Esophagus muscularis mucosa (tissue), 4 donors: ENCODE results near the gene DDX56.

Experiments used
- EP300 ChIP-seq: sonication (generic); formaldehyde crosslinking; IDR thresholded peaks from one replicate; pipeline ENCODE4 v1.6.1; 2017; ENCODE audit warnings: antibody characterized with exemption
- POLR2A ChIP-seq: fragments of 450-650 bp; IDR thresholded peaks from one replicate; pipeline ENCODE4 v1.6.1; 2017; ENCODE audit warnings: antibody characterized with exemption, moderate library complexity, mild to moderate bottlenecking, low read depth
- POLR2AphosphoS5 ChIP-seq, 2 donors: sonication (generic); formaldehyde crosslinking; IDR thresholded peaks; one replicate each; pipeline ENCODE4 v1.6.1; 2017; ENCODE audit warnings: antibody characterized with exemption in 2 of 2
- TF ChIP-seq, protein P1 (sequence below), 3 experiments: fragments of 200-600 bp in 2 of 3; fragments of 450-650 bp in 1 of 3; sonication (generic) in 2 of 3; IDR thresholded peaks; one replicate each; pipeline ENCODE4 v1.5.1; 2017 to 2019; ENCODE audit warnings: antibody characterized with exemption in 3 of 3, mild to moderate bottlenecking in 2 of 3, moderate library complexity in 1 of 3

DNA sequence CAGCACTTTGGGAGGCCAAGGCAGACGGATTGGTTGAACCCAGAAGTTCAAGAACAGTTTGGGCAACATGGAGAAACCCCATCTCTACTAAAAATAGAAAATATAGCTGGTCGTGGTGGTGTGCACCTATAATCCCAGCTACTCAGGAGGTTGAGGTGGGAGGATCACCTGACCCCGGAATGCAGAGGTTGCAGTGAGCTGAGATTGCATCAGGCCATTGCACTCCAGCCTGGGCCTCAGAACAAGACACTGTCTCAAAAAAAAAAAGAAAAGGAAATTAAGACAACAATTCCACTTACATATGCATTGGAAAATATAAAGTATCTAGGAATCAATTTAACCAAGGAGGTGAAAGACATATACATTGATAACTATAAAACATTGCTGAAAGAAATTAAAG lies 25.5 kb upstream of the DDX56 start:
- TF ChIP-seq, protein P1, sequence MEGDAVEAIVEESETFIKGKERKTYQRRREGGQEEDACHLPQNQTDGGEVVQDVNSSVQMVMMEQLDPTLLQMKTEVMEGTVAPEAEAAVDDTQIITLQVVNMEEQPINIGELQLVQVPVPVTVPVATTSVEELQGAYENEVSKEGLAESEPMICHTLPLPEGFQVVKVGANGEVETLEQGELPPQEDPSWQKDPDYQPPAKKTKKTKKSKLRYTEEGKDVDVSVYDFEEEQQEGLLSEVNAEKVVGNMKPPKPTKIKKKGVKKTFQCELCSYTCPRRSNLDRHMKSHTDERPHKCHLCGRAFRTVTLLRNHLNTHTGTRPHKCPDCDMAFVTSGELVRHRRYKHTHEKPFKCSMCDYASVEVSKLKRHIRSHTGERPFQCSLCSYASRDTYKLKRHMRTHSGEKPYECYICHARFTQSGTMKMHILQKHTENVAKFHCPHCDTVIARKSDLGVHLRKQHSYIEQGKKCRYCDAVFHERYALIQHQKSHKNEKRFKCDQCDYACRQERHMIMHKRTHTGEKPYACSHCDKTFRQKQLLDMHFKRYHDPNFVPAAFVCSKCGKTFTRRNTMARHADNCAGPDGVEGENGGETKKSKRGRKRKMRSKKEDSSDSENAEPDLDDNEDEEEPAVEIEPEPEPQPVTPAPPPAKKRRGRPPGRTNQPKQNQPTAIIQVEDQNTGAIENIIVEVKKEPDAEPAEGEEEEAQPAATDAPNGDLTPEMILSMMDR (IDR thresholded peaks at IDR 0.05): no peak
- TF ChIP-seq POLR2A: no peak
- TF ChIP-seq EP300: no peak
- TF ChIP-seq POLR2AphosphoS5 (IDR thresholded peaks at IDR 0.05): no peak
